Activated CD4-positive, alpha-beta T cell treated with anti-CD3 and anti-CD28 coated beads for 48 hours (primary cell): ENCODE data around the gene SP2.

ENCODE experiments used
- DNase-seq: peaks from one replicate; pipeline ENCODE4 v3.0.0-alpha.2; 2020

SP2 gene

DNA sequence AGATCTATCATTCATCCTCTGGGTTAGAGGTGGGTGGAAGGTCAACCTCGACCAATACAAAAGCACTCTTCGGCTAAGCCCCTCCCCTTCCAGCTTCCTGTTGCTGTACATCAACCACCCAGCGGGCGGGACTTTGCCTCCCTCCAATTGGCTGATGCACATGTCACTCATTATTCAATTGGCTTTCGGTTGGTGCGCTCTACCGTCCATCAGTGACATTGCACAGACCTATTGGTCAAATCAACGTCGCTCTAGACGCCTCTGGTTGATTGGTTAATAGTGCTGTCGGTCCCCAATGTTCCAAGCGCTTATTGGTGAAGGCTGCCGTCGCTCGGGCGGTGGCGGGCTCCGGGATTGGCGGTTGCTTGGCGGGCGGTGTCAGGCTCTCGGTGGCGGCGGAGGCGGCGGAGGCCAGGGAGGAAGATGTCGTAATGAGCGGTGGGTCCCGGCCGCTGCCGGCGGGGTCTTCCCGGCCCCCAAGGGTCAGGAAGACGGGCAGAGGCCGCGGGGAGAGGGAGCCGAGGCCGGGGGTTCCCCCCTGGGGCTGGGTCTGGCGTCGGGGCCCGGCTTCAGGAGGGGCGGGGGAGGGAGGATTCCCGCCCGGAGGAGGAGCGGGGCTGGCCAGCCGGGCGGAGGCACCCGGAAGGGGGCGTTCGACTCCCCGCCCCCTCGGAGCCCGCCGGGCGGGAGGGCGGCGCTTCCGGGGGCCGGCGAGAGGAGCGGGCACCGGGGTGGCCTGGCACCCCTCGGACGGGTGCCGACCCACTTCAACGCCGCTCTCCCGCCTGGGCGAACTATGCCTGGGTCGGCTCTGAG is at the start of gene SP2:
Gene SP2, plus strand, starts transcription at position 381 of the 816 bp plus-strand sequence. Its CDS starts 51 bp downstream, at position 432.
- DNase-seq, result peak; percentile 99

DNA sequence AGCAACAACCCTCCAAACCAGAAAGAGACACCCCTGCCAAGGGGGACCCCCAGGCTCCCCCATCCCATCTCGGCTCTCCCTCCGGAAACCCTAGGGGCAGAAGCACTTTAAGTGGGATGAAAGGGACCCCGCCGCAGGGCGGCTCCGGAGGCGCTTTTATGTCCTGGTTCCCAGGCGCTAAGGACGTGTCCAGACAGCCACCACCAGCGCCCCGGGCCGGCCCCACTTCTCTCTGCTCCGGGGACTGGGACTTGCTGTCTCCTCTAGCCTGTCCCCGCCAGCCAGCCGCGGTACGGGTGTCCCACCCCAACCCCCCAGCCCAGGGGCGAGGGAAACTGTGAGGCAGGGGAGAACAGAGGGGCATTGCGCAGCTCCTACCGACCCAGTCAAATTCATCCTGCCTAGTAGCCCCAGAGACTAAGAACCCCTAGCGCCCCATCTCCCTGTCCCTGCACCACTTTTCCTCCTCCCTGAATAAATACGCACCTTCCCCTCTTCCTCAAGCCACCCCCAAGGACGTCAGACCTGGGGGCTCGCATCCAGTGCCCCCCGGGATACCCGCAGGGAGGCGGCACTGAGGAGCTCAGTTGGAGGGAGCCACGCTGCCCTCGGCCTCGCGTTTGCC is 49.2 kb upstream of the SP2 start:
- no peak for DNase-seq

DNA sequence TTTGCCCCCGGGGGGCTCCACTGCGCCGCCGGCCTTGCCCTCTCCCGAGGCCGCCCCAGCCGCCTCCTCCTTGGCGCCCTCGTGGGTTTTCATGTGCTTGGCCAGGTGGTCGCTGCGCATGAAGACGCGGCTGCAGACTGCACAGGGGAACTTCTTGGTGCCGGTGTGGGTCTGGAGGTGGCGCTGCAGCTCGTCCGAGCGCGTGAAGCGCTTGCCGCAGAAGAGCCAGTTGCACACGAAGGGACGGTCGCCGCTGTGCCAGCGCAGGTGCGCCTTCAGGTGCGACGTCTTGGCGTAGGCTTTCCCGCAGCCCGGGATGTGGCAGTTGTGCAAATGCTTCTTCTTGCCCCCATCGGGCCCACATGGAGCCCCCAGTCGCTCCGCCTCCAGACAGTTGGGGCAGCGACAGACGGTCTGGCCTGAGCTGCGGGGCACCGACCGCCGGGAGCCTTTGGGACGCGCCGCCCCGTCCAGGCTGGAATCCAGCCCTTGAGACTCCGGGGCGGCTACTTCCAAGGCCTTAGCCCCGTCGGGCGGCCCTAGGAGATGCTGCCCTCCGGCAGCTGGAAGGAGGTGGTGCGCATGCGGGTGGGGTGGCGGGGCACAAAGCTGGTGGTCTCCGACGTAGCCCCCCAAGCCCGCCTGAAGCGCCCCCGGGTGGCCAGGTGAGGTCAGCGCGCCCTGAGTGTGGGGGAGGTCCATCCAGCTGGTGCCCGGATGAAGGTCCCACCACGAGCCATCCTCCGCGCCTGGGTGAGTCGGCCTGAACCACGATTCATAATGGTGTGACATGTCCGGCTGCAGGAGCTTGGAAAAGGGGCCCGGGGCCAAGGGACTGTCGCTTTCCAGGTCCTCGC is 48.5 kb upstream of the SP2 start:
- DNase-seq, result peak; percentile 41

DNA sequence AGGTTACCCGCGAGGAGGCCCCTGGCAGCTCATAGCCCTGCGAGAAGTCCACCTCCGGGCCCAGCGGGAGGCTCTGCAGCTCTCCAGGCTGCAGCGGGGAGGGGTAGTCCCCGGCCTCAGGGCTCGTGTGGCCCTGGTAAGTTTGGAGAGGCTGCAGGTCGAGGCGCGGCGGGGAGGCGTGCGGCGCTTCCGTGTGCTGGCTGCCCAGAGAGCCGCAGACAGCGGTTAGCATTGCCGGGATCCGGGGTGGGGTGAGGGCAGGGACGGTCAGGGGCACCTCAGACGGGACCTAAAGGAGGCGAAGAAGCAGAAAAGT is 47.9 kb upstream of the SP2 start:
- no peak for DNase-seq

- DNase-seq, result no peak
Measured at GRCh38 chr17:47850373-47850691, 45.7 kb upstream of the SP2 start.

- peak; percentile 74 for DNase-seq
Measured at GRCh38 chr17:47850692-47851573, 45.1 kb upstream of the SP2 start, which contains the start of gene SP6. TSS of gene SP6 (minus strand) at chr17:47851163. CDS start at chr17:47848429, 2,734 bp downstream.

DNA sequence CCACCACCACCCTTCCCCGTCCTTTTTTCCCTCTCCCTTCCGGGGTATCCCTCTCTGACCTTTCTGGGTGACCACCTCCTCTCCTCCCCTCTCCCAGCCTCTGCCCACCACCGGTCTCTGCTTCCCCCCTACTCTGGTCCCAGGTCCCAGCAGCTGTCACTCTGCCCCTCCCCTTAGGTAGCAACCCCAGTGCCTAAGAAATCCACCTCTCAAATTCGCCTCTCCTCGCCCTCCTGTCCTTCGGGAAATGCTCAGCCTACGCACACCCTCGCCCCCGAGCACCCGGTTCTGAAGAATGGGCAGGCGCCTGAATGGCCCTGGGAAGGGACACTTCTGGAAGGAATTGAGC is 44.3 kb upstream of the SP2 start:
- no peak for DNase-seq

DNA sequence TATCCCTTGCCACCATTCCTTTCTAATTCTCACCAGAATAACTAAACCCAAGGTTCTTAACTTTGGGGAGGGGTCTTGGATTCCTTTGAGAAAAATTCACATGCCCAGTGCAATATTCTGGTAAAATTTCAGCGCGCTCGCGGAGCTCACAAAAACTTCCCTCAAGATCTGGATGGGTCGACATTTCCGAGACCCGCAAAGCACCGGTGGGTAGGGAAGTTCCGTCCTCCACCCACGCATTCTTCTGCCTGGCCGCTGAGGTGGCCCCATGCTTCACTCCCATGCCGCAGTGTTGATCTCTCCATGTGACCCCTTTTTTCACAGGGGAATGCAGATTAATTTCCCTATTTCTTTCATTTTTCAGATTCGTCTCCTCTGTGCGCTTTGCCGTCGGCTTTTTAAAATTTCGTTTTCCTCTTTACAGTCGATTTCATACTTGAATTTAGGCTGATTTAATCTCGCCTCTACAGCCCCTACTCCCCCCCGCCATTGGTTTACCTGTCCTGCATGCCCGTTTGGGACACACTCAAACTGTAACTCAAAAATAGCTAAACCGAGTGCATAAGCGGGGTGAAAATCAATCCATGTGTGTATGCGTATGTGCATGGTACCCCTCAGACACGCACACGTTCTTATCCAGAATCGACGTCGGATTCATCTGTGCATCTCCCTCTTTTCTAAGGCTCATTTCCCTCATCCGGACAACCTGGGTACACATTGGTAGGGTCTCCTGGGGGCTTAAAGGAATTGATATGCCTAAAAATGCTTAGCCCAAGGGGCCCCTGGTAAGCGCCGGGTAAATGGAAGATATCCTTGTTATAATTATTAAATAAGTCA is 43.7 kb upstream of the SP2 start:
- no peak for DNase-seq

DNA sequence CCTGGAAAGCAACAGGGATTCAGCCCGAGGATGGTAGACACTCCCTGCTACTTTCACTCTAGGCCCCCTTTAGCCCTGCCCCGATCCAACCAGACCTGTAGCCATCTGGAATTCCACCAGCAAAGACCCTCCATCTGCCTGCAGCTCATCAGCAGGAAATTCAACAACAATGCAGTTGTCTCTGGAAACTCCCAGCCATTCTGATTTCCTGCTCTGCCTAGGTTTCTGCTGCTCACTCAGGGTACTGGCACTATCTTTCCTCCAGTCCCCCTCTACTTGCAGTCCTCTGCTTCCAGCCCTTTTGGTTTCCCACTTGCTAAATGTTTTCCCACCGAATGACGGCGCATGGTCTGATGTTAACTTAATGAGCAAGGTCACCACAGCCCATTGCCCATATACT is 42.4 kb upstream of the SP2 start:
- no peak for DNase-seq

- DNase-seq, result no peak
Measured at GRCh38 chr17:47855737-47856136, 40.3 kb upstream of the SP2 start.

GRCh38 chr17:47856830-47857229 is 39.2 kb upstream of the SP2 start:
- no peak for DNase-seq

DNA sequence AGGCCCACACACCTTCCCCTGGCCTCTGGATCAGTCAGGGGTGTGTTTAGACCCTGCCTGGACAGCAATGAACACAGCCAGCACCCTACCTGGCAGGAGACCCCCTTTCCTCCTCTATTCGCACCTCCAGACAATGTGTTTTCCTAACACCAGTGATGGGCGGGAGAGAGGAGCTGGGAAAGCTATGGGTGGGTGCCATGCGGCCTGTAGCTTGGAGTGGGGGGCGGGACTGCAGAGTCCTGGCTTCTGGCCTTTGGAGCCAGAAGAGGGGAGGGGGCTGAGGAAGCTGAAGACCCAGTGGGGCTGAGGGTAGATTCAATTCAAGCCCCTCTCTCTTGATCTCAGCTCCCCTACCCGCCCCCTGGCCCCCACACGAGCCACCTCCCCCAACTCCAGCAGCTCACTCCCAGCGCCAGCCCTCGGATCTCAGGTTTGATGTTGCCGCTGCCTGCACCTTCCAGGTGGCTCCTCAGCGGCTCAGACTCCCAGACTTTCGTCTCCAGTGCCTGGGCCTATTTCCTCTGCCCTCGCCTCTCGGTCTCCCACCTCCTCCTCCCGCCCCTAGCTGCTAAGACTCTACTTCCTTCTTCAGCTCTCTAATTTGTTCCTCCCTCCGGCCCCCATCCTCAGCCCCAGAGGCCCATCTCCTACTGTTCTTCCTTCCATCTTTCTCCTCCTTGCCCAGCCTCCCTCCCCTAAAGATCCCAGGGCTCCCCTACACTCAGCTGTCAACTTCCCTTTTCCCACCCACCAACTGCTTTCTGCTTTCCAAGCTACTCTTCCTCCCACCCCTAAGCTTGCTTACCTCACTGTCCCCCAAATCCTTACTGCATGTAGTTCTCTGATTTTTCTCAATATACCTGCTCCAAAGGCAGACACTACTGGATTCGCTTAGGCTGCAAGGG is 38.2 kb upstream of the SP2 start:
- DNase-seq, result no peak

- DNase-seq, result no peak
Measured at GRCh38 chr17:47860386-47860785, 35.6 kb upstream of the SP2 start.

DNA sequence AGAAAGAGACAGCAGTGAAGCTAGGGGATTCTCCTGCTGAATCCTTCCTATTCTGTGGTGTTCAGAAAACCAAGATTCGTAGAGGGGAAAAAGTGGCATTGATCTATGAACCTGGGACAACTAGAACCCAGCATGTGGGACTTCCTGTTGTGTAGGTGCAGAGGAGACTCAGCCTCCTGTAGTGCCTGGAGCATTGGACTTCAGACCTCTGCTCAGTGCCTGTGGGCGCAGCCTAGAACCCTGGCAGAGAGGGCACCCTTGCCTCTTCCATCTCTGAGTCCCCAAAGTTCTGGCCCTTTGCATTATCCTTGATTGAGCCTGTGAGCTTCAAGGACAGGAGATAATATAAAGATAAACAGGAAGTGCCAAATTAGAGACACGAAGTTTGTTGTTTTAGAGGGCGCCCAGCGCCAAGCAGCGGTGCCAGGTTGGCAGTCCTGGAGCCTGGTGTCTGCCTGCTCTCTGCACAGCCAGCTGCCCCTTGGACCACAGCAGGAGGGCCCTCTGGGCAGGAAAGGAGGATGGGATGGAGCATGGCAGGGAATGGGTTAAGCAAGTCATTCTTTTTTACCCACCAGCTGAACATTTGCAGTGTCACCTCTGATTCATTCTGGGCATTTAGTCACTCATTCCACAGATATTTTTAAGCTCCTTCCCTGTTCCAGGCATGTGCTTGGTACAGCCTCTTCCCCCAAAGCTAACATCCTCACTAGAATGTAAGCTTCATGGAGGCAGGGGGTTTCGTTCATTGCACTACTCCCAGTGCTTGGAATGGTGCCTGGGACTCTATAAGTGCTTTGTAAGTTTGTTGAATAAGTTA is 33.2 kb upstream of the SP2 start:
- DNase-seq, result no peak

GRCh38 chr17:47864791-47865216 is 31.2 kb upstream of the SP2 start:
- peak; percentile 39 for DNase-seq

DNA sequence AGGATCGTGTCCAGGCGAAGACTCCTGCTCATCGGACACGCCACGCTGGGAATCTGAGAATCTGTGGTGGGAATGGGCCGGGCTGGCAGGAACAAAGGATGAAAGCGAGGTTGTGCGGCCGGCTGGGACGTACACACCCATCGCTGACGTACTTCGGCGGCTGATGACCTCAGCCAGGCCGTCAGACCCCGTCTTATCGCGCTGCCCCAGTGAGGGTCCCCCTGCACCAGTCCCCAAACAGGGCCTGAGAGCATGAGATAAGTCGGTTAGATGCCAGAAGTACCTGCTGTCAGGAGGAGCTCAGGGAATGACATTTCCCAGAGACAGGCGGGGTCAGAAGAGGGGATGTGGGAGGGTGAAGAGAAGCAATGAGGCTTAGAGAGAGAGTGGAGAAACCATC is 29.1 kb upstream of the SP2 start:
- DNase-seq, result no peak

DNA sequence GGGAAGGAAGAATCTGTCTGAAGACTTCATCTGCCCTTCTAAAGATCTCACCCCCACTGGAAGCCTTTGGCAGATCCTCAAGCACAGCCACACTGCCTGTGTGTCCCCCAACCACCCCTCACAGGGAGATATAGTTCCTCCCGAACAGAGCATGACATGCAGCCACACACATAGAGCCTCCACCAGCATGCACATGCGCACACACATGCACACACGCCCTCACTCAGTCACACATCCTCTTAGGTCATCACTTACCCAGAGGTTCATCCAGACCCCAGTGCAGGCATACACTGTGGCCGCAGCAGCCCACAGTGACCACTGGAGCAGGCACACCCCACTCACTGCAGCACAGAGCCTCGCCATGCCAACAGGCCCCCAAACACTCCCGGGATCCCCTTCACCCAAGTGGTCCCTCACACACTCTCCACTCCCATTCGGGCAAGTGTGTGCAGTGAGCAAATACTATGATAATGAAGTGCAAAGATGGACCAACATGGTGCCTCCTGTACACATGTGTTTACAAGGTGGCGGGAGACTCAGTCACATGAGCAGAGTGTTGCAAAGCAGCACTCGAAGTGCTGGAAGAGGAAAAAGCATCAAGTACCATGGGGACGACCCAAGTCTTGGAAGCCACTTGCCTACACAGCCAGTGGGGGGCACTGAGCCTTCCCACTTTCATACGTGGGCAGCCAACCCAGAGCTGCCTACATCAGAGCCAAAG is 28.1 kb upstream of the SP2 start:
- no peak for DNase-seq

DNA sequence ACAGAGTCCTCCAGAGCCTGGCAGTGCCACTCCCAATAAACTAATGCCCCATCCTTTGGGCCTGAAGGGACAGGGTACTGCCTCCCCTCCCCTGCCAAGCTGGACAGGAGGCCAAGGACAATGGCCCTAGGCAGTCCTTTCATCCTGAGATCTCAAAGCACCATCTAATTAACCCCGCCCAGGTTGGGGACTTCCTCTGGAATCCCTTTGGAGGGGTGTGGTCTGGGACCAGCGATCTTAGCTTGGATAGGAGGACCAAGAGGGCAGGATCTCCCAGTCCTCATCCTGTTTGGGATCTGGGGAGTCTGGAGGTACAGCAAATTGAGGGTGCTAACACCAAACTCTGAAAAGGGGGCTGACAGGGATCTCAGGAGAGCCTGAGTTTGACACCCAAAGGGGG is 26.9 kb upstream of the SP2 start:
- no peak for DNase-seq

DNA sequence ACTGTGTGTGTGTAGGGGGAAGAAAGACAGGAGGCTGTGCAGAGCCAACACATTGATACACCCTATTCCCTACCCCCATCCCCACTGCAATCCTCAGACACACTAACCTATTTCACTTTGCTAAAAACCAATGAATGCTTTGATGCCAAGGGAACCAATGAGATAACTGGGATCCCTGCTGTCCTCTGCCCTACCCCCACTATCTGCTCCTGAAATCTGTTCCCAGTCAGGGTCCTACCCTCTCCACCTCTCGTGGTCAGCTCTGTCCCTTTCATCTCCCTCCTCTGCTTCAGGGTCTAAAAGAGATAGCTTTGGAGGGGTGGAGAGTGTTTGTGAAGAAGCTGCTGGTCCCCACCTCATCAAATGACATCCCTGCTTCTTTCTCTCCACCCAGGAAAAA is 26.0 kb upstream of the SP2 start:
- DNase-seq, result no peak
